K562 (cell line): ENCODE data around the gene DNAAF1. TPM values are rescaled to one million over a fixed set of nuclear protein-coding genes. Genes with fewer than 3 reads are reported as not detected.

Experiments used
- HMG20A ChIP-seq: fragments of 450-650 bp; formaldehyde crosslinking; conservative IDR thresholded peaks from 2 replicates; pipeline ENCODE4 v1.4.0; 2020; ENCODE audit warnings: mild to moderate bottlenecking, mixed read lengths
- KAT2B ChIP-seq: IDR thresholded peaks from one replicate; pipeline ENCODE4 v1.6.1; 2012; ENCODE audit warnings: low read depth, mild to moderate bottlenecking, control low read depth, inconsistent platforms, low read length, moderate library complexity
- NCOA6 ChIP-seq: fragments of 450-650 bp; IDR thresholded peaks from 2 replicates; pipeline ENCODE4 v1.6.1; 2017; ENCODE audit warnings: mild to moderate bottlenecking
- NELFE ChIP-seq: IDR thresholded peaks from 2 replicates; pipeline ENCODE4 v1.6.1; 2011; ENCODE audit warnings: mild to moderate bottlenecking; ENCODE audit not compliant: insufficient read depth, insufficient read length
- polyA plus RNA-seq, 8 experiments: library from polyadenylated mRNA; depleted of rRNA in 4 of 8; stranded (reverse) in 5 of 8; unstranded in 3 of 8; fragments of >200 nt; fragmentation: Nextera tagmentation in 2 of 8; fragmentation: Illumina TruSeq in 1 of 8; extraction: Ambion mirVana in 2 of 8; extraction: Trizol in 1 of 8; gene quantifications; 2 replicates each; pipeline versions ENCODE4 v1.2.1 to v1.2.3, GENCODE V29; 2011 to 2014; ENCODE audit warnings: inconsistent platforms in 1 of 8, missing spikeins in 1 of 8
- total RNA-seq, 7 experiments: library from RNA; depleted of rRNA in 6 of 7; stranded (reverse); fragments of >200 nt in 6 of 7; fragmentation: Illumina TruSeq in 2 of 7; extraction: Trizol in 2 of 7; gene quantifications; 2 replicates each; pipeline versions ENCODE4 v1.2.1 to v1.2.3, GENCODE V29; 2011 to 2021; ENCODE audit warnings: low replicate concordance in 1 of 7
- TF ChIP-seq, protein P1 (sequence below): sonication (generic); formaldehyde crosslinking; IDR thresholded peaks from 2 replicates; pipeline ENCODE4 v1.8.0; 2022; ENCODE audit warnings: missing genetic modification reagents, mild to moderate bottlenecking, borderline replicate concordance
- TF ChIP-seq, protein P2 (sequence below): fragments of 200-800 bp; sonication (Bioruptor generic); IDR thresholded peaks from 2 replicates; pipeline ENCODE4 v1.6.1; 2017; ENCODE audit warnings: missing genetic modification characterization, missing compliant biosample characterization

The DNAAF1 gene
- total and polyA plus RNA-seq, 9 of the 15 experiments (the other 6 are each of a cell fraction or from before 2014, with no cell fraction given): 0.01 TPM; not detected in 8

DNA sequence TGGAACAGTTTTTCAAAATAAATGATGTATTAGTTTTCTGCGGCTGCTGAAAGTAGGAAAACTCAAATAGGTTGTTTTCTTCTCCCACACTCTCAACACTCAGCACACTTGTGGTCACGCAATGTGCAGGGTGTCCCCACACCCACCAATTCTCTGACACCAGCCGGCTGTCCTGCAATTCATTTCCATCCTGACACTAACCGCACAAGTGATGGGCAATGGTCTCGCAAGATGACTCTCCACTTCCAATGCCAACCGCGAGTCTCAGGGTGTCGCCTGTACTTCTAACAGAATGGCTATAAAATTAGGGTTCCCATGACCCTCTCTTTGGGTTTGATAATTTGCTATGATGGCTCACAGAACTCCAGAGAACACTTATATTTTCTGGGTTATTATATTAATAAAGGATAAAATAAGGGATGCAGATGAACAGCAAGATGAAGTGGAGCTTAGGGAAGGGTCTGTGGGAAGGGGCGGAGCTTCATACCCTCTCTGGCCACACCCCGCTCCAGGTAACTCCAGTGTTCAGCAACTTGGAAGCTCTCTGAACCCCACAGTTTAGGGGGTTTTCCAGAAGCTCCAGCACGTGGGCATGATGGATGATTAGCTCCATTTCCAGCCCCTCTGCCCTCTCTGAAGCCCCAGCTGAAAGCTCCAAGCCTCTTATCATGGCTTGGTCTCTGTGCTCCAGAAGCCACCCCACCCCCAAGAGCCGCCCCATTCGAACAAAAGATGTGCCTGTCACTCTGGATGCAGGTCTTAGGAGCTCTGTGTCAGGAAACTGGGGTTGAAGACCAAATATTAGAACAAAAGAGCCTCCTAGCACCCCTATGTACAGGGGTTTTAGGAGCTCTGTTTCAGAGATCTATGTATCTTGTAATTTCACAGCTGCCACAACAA, 21.9 kb downstream of the DNAAF1 start (continued):
- TF ChIP-seq, protein P1, sequence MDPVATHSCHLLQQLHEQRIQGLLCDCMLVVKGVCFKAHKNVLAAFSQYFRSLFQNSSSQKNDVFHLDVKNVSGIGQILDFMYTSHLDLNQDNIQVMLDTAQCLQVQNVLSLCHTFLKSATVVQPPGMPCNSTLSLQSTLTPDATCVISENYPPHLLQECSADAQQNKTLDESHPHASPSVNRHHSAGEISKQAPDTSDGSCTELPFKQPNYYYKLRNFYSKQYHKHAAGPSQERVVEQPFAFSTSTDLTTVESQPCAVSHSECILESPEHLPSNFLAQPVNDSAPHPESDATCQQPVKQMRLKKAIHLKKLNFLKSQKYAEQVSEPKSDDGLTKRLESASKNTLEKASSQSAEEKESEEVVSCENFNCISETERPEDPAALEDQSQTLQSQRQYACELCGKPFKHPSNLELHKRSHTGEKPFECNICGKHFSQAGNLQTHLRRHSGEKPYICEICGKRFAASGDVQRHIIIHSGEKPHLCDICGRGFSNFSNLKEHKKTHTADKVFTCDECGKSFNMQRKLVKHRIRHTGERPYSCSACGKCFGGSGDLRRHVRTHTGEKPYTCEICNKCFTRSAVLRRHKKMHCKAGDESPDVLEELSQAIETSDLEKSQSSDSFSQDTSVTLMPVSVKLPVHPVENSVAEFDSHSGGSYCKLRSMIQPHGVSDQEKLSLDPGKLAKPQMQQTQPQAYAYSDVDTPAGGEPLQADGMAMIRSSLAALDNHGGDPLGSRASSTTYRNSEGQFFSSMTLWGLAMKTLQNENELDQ (CRISPR knock-in tag): no peak
- TF ChIP-seq KAT2B (no peak), HMG20A (CRISPR knock-in tag) (no peak), NCOA6 (no peak), NELFE (no peak)
- TF ChIP-seq, protein P2, sequence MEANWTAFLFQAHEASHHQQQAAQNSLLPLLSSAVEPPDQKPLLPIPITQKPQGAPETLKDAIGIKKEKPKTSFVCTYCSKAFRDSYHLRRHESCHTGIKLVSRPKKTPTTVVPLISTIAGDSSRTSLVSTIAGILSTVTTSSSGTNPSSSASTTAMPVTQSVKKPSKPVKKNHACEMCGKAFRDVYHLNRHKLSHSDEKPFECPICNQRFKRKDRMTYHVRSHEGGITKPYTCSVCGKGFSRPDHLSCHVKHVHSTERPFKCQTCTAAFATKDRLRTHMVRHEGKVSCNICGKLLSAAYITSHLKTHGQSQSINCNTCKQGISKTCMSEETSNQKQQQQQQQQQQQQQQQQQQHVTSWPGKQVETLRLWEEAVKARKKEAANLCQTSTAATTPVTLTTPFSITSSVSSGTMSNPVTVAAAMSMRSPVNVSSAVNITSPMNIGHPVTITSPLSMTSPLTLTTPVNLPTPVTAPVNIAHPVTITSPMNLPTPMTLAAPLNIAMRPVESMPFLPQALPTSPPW (CRISPR knock-in tag): no peak
